ENCODE measurements around the gene MTUS2. TPM values are rescaled to one million over a fixed set of nuclear protein-coding genes. Genes with fewer than 3 reads are reported as not detected.
"Not testable (repeated sequence)": the region's sequence is repeated elsewhere in the genome, so short reads cannot be mapped to it uniquely, and the experiment has no call there.

The MTUS2 gene
- total RNA-seq, 2 donors from 2014 or later: 0.02 TPM; not detected in 1

- peaks cover 2% of the 10 kb centered on the region in 2 donors for H3K9me3 Mint-ChIP-seq
- H3K27ac Mint-ChIP-seq: no peak overlapping the region
- no peak overlapping the region for H3K4me3 Mint-ChIP-seq
- peaks cover 0 to 2% of the 10 kb centered on the region in 2 donors for H3K36me3 Mint-ChIP-seq (ENCODE audit: insufficient read depth in 2 of 2)
- no peaks in the 10 kb centered on the region for H3K4me1 Mint-ChIP-seq (ENCODE audit: low read depth)
- ATAC-seq (replicated peaks in 1 of 2): no peak
- no peaks in the 10 kb centered on the region for H3K27me3 Mint-ChIP-seq (ENCODE audit: low read depth)
- DNase-seq: no peak
Observed at GRCh38 chr13:29328501-29328900, 508.4 kb downstream of the MTUS2 start.

- no peak for DNase-seq
- no peak for ATAC-seq (replicated peaks in 1 of 2)
- H3K27me3 Mint-ChIP-seq (ENCODE audit: low read depth): no peaks in the 10 kb centered on the region
- no peak overlapping the region for H3K4me3 Mint-ChIP-seq
- peaks cover 3 to 8% of the 10 kb centered on the region in 2 donors for H3K36me3 Mint-ChIP-seq (ENCODE audit: insufficient read depth in 2 of 2)
- H3K4me1 Mint-ChIP-seq (ENCODE audit: low read depth): no peaks in the 10 kb centered on the region
- no peak overlapping the region for H3K27ac Mint-ChIP-seq
- peaks cover 6 to 11% of the 10 kb centered on the region in 2 donors for H3K9me3 Mint-ChIP-seq
Observed at GRCh38 chr13:29336356-29336755, 516.2 kb downstream of the MTUS2 start.

GRCh38 chr13:29339386-29340272 lies 519.5 kb downstream of the MTUS2 start:
- Mint-ChIP-seq H3K9me3 (peaks cover 4 to 12% of the 10 kb centered on the region in 2 donors), H3K36me3 (ENCODE audit: insufficient read depth in 2 of 2) (peaks cover 1 to 8% of the 10 kb centered on the region in 2 donors), H3K4me1 (ENCODE audit: low read depth) (no peaks in the 10 kb centered on the region), H3K27me3 (ENCODE audit: low read depth) (no peaks in the 10 kb centered on the region), H3K27ac (no peak overlapping the region), H3K4me3 (no peak overlapping the region)
- ATAC-seq (replicated peaks in 1 of 2) (no peak), DNase-seq (no peak)

GRCh38 chr13:29345860-29346582 lies 525.9 kb downstream of the MTUS2 start:
- H3K4me1 Mint-ChIP-seq (ENCODE audit: low read depth); H3K36me3 Mint-ChIP-seq (ENCODE audit: insufficient read depth in 2 of 2); ATAC-seq (replicated peaks in 1 of 2); DNase-seq; H3K4me3 Mint-ChIP-seq; H3K27me3 Mint-ChIP-seq (ENCODE audit: low read depth); H3K9me3 Mint-ChIP-seq; H3K27ac Mint-ChIP-seq: not testable (repeated sequence)

- Mint-ChIP-seq H3K36me3 (ENCODE audit: insufficient read depth in 2 of 2) (no peaks in the 10 kb centered on the region), H3K27me3 (ENCODE audit: low read depth) (peaks cover 40% of the 10 kb centered on the region), H3K9me3 (no peaks in the 10 kb centered on the region), H3K4me1 (ENCODE audit: low read depth) (no peaks in the 10 kb centered on the region), H3K4me3 (no peak overlapping the region), H3K27ac (no peak overlapping the region)
- ATAC-seq (replicated peaks in 1 of 2) (no peak), DNase-seq (no peak)
Observed at GRCh38 chr13:29355029-29355428, 534.9 kb downstream of the MTUS2 start.

GRCh38 chr13:29359181-29359580 lies 539.0 kb downstream of the MTUS2 start:
- H3K27ac Mint-ChIP-seq: no peak overlapping the region

GRCh38 chr13:29361716-29362115 lies 541.6 kb downstream of the MTUS2 start:
- H3K9me3 Mint-ChIP-seq: no peaks in the 10 kb centered on the region
- no peaks in the 10 kb centered on the region for H3K36me3 Mint-ChIP-seq (ENCODE audit: insufficient read depth in 2 of 2)
- DNase-seq (no peak), ATAC-seq (replicated peaks in 1 of 2) (no peak)
- H3K27me3 Mint-ChIP-seq (ENCODE audit: low read depth): peaks cover 13% of the 10 kb centered on the region
- H3K4me3 Mint-ChIP-seq: no peak overlapping the region
- peaks cover 4% of the 10 kb centered on the region for H3K4me1 Mint-ChIP-seq (ENCODE audit: low read depth)
- no peak overlapping the region for H3K27ac Mint-ChIP-seq

More at GRCh38 chr13:29359181-29359580, 539.0 kb downstream of the MTUS2 start:
- Mint-ChIP-seq H3K9me3 (no peaks in the 10 kb centered on the region), H3K27me3 (ENCODE audit: low read depth) (peaks cover 19% of the 10 kb centered on the region), H3K36me3 (ENCODE audit: insufficient read depth in 2 of 2) (no peaks in the 10 kb centered on the region), H3K4me1 (ENCODE audit: low read depth) (peaks cover 4% of the 10 kb centered on the region), H3K4me3 (no peak overlapping the region)
- no peak for DNase-seq
- no peak for ATAC-seq (replicated peaks in 1 of 2)

GRCh38 chr13:29362849-29363604 lies 542.9 kb downstream of the MTUS2 start:
- DNase-seq: peak; percentile 29 to 51

GRCh38 chr13:29369060-29369743 lies 549.1 kb downstream of the MTUS2 start:
- Mint-ChIP-seq H3K4me1 (ENCODE audit: low read depth) (no peaks in the 10 kb centered on the region), H3K27me3 (ENCODE audit: low read depth) (peaks cover 25% of the 10 kb centered on the region), H3K9me3 (no peaks in the 10 kb centered on the region), H3K36me3 (ENCODE audit: insufficient read depth in 2 of 2) (no peaks in the 10 kb centered on the region), H3K27ac (no peak overlapping the region), H3K4me3 (no peak overlapping the region)
- peak in 1 of 2 donors; percentile 50 for ATAC-seq (replicated peaks in 1 of 2)
- no peak for DNase-seq

More at GRCh38 chr13:29362849-29363604, 542.9 kb downstream of the MTUS2 start:
- H3K4me1 Mint-ChIP-seq (ENCODE audit: low read depth): peaks cover 4% of the 10 kb centered on the region
- H3K9me3 Mint-ChIP-seq: no peaks in the 10 kb centered on the region
- ATAC-seq (replicated peaks in 1 of 2): peak; percentile 73 to 77
- no peak overlapping the region for H3K4me3 Mint-ChIP-seq
- H3K27me3 Mint-ChIP-seq (ENCODE audit: low read depth): peaks cover 11% of the 10 kb centered on the region
- no peak overlapping the region for H3K27ac Mint-ChIP-seq
- no peaks in the 10 kb centered on the region for H3K36me3 Mint-ChIP-seq (ENCODE audit: insufficient read depth in 2 of 2)

- DNase-seq: no peak
- no peak for ATAC-seq (replicated peaks in 1 of 2)
- Mint-ChIP-seq H3K9me3 (peaks cover 7 to 10% of the 10 kb centered on the region in 2 donors), H3K36me3 (ENCODE audit: insufficient read depth in 2 of 2) (peaks cover 0 to 3% of the 10 kb centered on the region in 2 donors), H3K27me3 (ENCODE audit: low read depth) (peaks cover 31% of the 10 kb centered on the region), H3K4me1 (ENCODE audit: low read depth) (no peaks in the 10 kb centered on the region), H3K27ac (no peak overlapping the region), H3K4me3 (no peak overlapping the region)
Observed at GRCh38 chr13:29379281-29379680, 559.1 kb downstream of the MTUS2 start.

- DNase-seq (no peak), ATAC-seq (replicated peaks in 1 of 2) (no peak)
- Mint-ChIP-seq H3K27ac (no peak overlapping the region), H3K36me3 (ENCODE audit: insufficient read depth in 2 of 2) (peaks cover 0 to 3% of the 10 kb centered on the region in 2 donors), H3K9me3 (peaks cover 7 to 10% of the 10 kb centered on the region in 2 donors), H3K27me3 (ENCODE audit: low read depth) (peaks cover 31% of the 10 kb centered on the region), H3K4me3 (no peak overlapping the region), H3K4me1 (ENCODE audit: low read depth) (no peaks in the 10 kb centered on the region)
Observed at GRCh38 chr13:29379865-29380264, 559.7 kb downstream of the MTUS2 start.

- ATAC-seq (replicated peaks in 1 of 2): no peak
- Mint-ChIP-seq H3K4me1 (ENCODE audit: low read depth) (no peaks in the 10 kb centered on the region), H3K9me3 (peaks cover 7 to 10% of the 10 kb centered on the region in 2 donors), H3K27me3 (ENCODE audit: low read depth) (peaks cover 26% of the 10 kb centered on the region), H3K4me3 (no peak overlapping the region), H3K36me3 (ENCODE audit: insufficient read depth in 2 of 2) (peaks cover 0 to 3% of the 10 kb centered on the region in 2 donors), H3K27ac (no peak overlapping the region)
- no peak for DNase-seq
Observed at GRCh38 chr13:29382021-29382420, 561.9 kb downstream of the MTUS2 start.

Data from activated T-cell treated with anti-CD3 and anti-CD28 coated beads, Interleukin-2, amount 50 U/mL, for 72 hours (primary cell).